HepG2 (cell line): ENCODE measurements around the gene CLRN2. TPM values are rescaled to one million over a fixed set of nuclear protein-coding genes. Genes with fewer than 3 reads are reported as not detected.

Experiments used
- CHD2 ChIP-seq: IDR thresholded peaks from 2 replicates; pipeline ENCODE4 v1.6.1; 2011; ENCODE audit warnings: low read depth, low read length, improper control_type of control experiment
- DR1 ChIP-seq: sonication (generic); formaldehyde crosslinking; IDR thresholded peaks from 2 replicates; pipeline ENCODE4 v1.8.0; 2021; ENCODE audit warnings: mild to moderate bottlenecking, missing genetic modification reagents, inconsistent platforms
- FOXA3 ChIP-seq: IDR thresholded peaks from 2 replicates; pipeline ENCODE4 v1.6.1; 2016; ENCODE audit warnings: missing genetic modification reagents, missing compliant biosample characterization
- MAFK ChIP-seq, 2 experiments: IDR thresholded peaks in 1 of 2; conservative IDR thresholded peaks in 1 of 2; 2 replicates each; pipeline ENCODE4 v1.6.1; 2011; ENCODE audit warnings: improper control_type of control experiment in 2 of 2, low read length in 2 of 2
- MXD3 ChIP-seq: IDR thresholded peaks from 2 replicates; pipeline ENCODE4 v1.6.1; 2016; ENCODE audit warnings: mild to moderate bottlenecking, missing biosample characterization, missing genetic modification reagents
- YEATS2 ChIP-seq: sonication (generic); formaldehyde crosslinking; IDR thresholded peaks from 2 replicates; pipeline ENCODE4 v1.4.0; 2020; ENCODE audit warnings: missing genetic modification reagents, borderline replicate concordance
- polyA plus RNA-seq, 8 experiments: library from polyadenylated mRNA; depleted of rRNA in 3 of 8; stranded (reverse) in 7 of 8; unstranded in 1 of 8; fragments of >200 nt; fragmentation: Illumina TruSeq in 4 of 8; extraction: Trizol in 4 of 8; gene quantifications; 2 replicates each; pipeline versions ENCODE4 v1.2.1 to v1.2.3, GENCODE V29; 2011 to 2016; ENCODE audit warnings: low read depth in 4 of 8, missing spikeins in 1 of 8, mixed read lengths in 1 of 8; ENCODE audit not compliant: insufficient read depth in 1 of 8
- total RNA-seq, 5 experiments: library from RNA; depleted of rRNA; stranded (reverse); fragments of >200 nt; fragmentation: Illumina TruSeq; extraction: Trizol; gene quantifications; 2 replicates each; pipeline ENCODE4 v1.2.3, GENCODE V29; 2016; ENCODE audit warnings: low read depth in 1 of 5
- TF ChIP-seq, protein P1 (sequence below): sonication (generic); formaldehyde crosslinking; IDR thresholded peaks from 2 replicates; pipeline ENCODE4 v1.4.0; 2020; ENCODE audit warnings: mild to moderate bottlenecking, missing genetic modification reagents
- TF ChIP-seq, protein P2 (sequence below): IDR thresholded peaks from 2 replicates; pipeline ENCODE4 v1.6.1; 2018; ENCODE audit warnings: missing genetic modification reagents
- TF ChIP-seq, protein P3 (sequence below): IDR thresholded peaks from 2 replicates; pipeline ENCODE4 v1.6.1; 2012; ENCODE audit warnings: low read length, improper control_type of control experiment

CLRN2 gene
- total and polyA plus RNA-seq, 2 of the 13 experiments (the other 11 are each of a cell fraction or from before 2014, with no cell fraction given) = not detected

DNA sequence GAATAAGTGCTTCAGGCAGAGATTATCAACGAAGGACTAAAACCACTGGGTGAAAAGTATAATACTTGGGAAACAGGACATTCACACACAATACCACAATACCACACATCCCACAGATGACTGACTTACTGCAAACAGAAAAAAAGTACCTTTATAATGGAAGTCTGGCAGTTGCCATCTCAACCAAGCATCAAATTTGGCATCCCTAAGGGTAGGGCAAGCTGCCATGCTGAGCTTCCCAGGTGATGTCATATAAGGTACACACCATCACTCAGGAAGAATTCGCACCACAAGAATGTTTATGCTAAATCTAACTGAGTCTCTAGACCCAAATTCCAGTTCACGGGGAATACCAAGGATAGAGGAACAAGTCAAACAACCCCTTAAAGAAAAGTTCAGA is 12.2 kb upstream of the CLRN2 start (continued):
- TF ChIP-seq, protein P1, sequence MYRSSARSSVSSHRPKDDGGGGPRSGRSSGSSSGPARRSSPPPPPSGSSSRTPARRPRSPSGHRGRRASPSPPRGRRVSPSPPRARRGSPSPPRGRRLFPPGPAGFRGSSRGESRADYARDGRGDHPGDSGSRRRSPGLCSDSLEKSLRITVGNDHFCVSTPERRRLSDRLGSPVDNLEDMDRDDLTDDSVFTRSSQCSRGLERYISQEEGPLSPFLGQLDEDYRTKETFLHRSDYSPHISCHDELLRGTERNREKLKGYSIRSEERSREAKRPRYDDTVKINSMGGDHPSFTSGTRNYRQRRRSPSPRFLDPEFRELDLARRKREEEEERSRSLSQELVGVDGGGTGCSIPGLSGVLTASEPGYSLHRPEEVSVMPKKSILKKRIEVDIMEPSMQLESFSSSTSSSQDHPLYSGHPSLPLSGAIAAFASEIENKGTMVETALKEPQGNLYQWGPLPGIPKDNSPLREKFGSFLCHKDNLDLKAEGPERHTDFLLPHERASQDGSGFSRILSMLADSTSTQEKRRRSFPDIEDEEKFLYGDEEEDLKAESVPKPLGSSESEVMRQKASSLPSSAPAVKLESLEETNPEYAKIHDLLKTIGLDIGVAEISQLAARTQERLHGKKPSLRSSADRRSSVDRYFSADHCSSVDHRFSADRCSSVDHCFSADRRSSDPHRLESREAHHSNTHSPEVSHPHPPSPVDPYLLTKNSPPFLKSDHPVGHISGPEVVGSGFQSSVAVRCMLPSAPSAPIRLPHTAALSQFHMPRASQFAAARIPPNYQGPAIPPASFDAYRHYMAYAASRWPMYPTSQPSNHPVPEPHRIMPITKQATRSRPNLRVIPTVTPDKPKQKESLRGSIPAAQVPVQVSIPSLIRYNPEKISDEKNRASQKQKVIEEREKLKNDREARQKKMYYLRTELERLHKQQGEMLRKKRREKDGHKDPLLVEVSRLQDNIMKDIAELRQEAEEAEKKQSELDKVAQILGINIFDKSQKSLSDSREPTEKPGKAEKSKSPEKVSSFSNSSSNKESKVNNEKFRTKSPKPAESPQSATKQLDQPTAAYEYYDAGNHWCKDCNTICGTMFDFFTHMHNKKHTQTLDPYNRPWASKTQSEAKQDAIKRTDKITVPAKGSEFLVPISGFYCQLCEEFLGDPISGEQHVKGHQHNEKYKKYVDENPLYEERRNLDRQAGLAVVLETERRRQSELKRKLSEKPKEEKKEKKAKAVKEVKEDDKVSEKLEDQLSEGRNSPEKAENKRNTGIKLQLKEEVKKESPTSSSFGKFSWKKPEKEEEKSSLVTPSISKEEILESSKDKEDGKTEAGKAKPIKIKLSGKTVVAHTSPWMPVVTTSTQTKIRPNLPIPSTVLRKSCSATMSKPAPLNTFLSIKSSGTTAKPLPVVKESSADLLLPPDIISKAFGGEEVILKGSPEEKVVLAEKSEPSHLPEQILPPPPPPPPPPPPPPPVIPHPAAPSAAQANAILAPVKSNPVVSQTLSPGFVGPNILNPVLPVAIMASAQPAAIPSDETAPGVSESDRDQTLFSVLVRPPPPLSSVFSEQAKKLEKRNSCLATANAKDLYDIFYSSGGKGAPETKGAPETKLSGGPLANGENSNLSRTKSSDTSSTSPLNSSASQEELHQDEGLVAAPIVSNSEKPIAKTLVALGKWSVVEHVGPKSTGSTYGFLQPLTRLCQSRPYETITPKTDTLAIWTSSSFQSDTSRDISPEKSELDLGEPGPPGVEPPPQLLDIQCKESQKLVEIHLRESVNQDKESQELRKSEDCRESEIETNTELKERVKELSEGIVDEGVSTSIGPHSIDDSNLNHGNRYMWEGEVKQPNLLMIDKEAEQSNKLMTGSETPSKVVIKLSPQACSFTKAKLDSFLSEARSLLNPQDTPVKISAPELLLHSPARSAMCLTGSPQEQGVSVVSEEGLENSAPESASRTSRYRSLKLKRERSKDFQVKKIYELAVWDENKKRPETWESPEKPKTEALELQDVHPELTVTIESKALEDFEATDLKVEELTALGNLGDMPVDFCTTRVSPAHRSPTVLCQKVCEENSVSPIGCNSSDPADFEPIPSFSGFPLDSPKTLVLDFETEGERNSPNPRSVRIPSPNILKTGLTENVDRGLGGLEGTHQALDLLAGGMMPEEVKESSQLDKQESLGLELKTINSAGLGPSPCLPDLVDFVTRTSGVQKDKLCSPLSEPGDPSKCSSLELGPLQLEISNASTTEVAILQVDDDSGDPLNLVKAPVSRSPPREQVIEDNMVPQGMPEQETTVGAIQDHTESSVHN (CRISPR knock-in tag) = no peak
- TF ChIP-seq MXD3 (CRISPR knock-in tag) (no peak), YEATS2 (CRISPR knock-in tag) (no peak), CHD2 (no peak), FOXA3 (CRISPR knock-in tag) (no peak), MAFK (conservative IDR thresholded peaks at IDR 0.05 in 1 of 2, IDR thresholded peaks at IDR 0.05 in 1 of 2; ENCODE audit: low read length in 2 of 2) (no peak), DR1 (CRISPR knock-in tag) (no peak)
- TF ChIP-seq, protein P2, sequence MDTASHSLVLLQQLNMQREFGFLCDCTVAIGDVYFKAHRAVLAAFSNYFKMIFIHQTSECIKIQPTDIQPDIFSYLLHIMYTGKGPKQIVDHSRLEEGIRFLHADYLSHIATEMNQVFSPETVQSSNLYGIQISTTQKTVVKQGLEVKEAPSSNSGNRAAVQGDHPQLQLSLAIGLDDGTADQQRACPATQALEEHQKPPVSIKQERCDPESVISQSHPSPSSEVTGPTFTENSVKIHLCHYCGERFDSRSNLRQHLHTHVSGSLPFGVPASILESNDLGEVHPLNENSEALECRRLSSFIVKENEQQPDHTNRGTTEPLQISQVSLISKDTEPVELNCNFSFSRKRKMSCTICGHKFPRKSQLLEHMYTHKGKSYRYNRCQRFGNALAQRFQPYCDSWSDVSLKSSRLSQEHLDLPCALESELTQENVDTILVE (CRISPR knock-in tag) = no peak
- TF ChIP-seq, protein P3, sequence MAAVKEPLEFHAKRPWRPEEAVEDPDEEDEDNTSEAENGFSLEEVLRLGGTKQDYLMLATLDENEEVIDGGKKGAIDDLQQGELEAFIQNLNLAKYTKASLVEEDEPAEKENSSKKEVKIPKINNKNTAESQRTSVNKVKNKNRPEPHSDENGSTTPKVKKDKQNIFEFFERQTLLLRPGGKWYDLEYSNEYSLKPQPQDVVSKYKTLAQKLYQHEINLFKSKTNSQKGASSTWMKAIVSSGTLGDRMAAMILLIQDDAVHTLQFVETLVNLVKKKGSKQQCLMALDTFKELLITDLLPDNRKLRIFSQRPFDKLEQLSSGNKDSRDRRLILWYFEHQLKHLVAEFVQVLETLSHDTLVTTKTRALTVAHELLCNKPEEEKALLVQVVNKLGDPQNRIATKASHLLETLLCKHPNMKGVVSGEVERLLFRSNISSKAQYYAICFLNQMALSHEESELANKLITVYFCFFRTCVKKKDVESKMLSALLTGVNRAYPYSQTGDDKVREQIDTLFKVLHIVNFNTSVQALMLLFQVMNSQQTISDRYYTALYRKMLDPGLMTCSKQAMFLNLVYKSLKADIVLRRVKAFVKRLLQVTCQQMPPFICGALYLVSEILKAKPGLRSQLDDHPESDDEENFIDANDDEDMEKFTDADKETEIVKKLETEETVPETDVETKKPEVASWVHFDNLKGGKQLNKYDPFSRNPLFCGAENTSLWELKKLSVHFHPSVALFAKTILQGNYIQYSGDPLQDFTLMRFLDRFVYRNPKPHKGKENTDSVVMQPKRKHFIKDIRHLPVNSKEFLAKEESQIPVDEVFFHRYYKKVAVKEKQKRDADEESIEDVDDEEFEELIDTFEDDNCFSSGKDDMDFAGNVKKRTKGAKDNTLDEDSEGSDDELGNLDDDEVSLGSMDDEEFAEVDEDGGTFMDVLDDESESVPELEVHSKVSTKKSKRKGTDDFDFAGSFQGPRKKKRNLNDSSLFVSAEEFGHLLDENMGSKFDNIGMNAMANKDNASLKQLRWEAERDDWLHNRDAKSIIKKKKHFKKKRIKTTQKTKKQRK = no peak
- TF ChIP-seq, all 625 proteins: peak for 0
